Measurements from ENCODE around the gene LRRIQ4. TPM values are rescaled to one million over a fixed set of nuclear protein-coding genes. Genes with fewer than 3 reads are reported as not detected.

Gene LRRIQ4
- total and polyA plus RNA-seq, 2 experiments from 2014 or later, result 0.15 TPM; not detected in 1

- H3K9me3 ChIP-seq (ENCODE audit: low read depth), result no peaks in the 10 kb centered on the region
- H3K27ac ChIP-seq, result no peak overlapping the region
- TF ChIP-seq CTCF (IDR thresholded peaks at IDR 0.05; ENCODE audit: low read depth, low read length), result no peak
- no peak for DNase-seq (ENCODE audit: low read depth in 1 of 2, low spot score in 1 of 2)
- peaks cover 13% of the 10 kb centered on the region for H3K4me1 ChIP-seq (ENCODE audit: low read depth)
- H3K27me3 ChIP-seq, result no peaks in the 10 kb centered on the region
- no peak overlapping the region for H3K4me3 ChIP-seq
- no peaks in the 10 kb centered on the region for H3K36me3 ChIP-seq
Measured at GRCh38 chr3:169813278-169813677, 608 bp downstream of the LRRIQ4 start.

GRCh38 chr3:169813757-169814517 is 1.3 kb downstream of the LRRIQ4 start:
- H3K4me1 ChIP-seq (ENCODE audit: low read depth), result peaks cover 11% of the 10 kb centered on the region
- H3K4me3 ChIP-seq, result no peak overlapping the region
- TF ChIP-seq CTCF (IDR thresholded peaks at IDR 0.05; ENCODE audit: low read depth, low read length), result peak; percentile 47
- H3K27ac ChIP-seq, result no peak overlapping the region
- peak in 1 of 2 donors; percentile 53 for DNase-seq (ENCODE audit: low read depth in 1 of 2, low spot score in 1 of 2)
- H3K9me3 ChIP-seq (ENCODE audit: low read depth), result no peaks in the 10 kb centered on the region
- no peaks in the 10 kb centered on the region for H3K27me3 ChIP-seq
- no peaks in the 10 kb centered on the region for H3K36me3 ChIP-seq

- Histone ChIP-seq H3K36me3 (no peaks in the 10 kb centered on the region), H3K27me3 (no peaks in the 10 kb centered on the region), H3K27ac (no peak overlapping the region), H3K4me1 (ENCODE audit: low read depth) (peaks cover 5% of the 10 kb centered on the region), H3K9me3 (ENCODE audit: low read depth) (no peaks in the 10 kb centered on the region), H3K4me3 (no peak overlapping the region)
- no peak for TF ChIP-seq CTCF (IDR thresholded peaks at IDR 0.05; ENCODE audit: low read depth, low read length)
- DNase-seq (ENCODE audit: low read depth in 1 of 2, low spot score in 1 of 2), result no peak
Measured at GRCh38 chr3:169815590-169816150, 3.0 kb downstream of the LRRIQ4 start.

- DNase-seq (ENCODE audit: low read depth in 1 of 2, low spot score in 1 of 2), result peak in 1 of 2 donors; percentile 58
- no peaks in the 10 kb centered on the region for H3K4me1 ChIP-seq (ENCODE audit: low read depth)
- no peak for TF ChIP-seq CTCF (IDR thresholded peaks at IDR 0.05; ENCODE audit: low read depth, low read length)
Measured at GRCh38 chr3:169818316-169818715, 5.6 kb downstream of the LRRIQ4 start.

GRCh38 chr3:169822091-169822490 is 9.4 kb downstream of the LRRIQ4 start:
- Histone ChIP-seq H3K27me3 (no peaks in the 10 kb centered on the region), H3K36me3 (no peaks in the 10 kb centered on the region), H3K4me1 (ENCODE audit: low read depth) (no peaks in the 10 kb centered on the region), H3K9me3 (ENCODE audit: low read depth) (no peaks in the 10 kb centered on the region), H3K27ac (no peak overlapping the region), H3K4me3 (no peak overlapping the region)
- no peak for DNase-seq (ENCODE audit: low read depth in 1 of 2, low spot score in 1 of 2)
- TF ChIP-seq CTCF (IDR thresholded peaks at IDR 0.05; ENCODE audit: low read depth, low read length), result no peak

More at GRCh38 chr3:169818316-169818715, 5.6 kb downstream of the LRRIQ4 start:
- Histone ChIP-seq H3K27me3 (no peaks in the 10 kb centered on the region), H3K4me3 (no peak overlapping the region), H3K36me3 (no peaks in the 10 kb centered on the region), H3K27ac (no peak overlapping the region), H3K9me3 (ENCODE audit: low read depth) (no peaks in the 10 kb centered on the region)

Data from cardiac muscle cell (in vitro differentiated cells and primary cell).